SK-N-SH (cell line): ENCODE results near the gene RPL18. TPM values are rescaled to one million over a fixed set of nuclear protein-coding genes. Genes with fewer than 3 reads are reported as not detected.

Source experiments
- CTCF ChIA-PET: fragments of 300-600, 350-600 bp; formaldehyde crosslinking; extraction: SDS; loops from one replicate; lab custom pipeline; 2021; lab: Yijun Ruan, JAX
- POLR2A ChIA-PET: fragments of 350-600 bp; sonication (Branson Sonifier 250); formaldehyde crosslinking; extraction: SDS; loops from one replicate; lab custom pipeline; 2020; ENCODE audit warnings: antibody characterized with exemption, inconsistent platforms; lab: Yijun Ruan, JAX
- DNase-seq: peaks from one replicate; pipeline ENCODE4 v3.0.0; 2012
- H2AFZ ChIP-seq: fragments of 200-600 bp; sonication (generic); 2 replicates; pipeline ENCODE4 v1.8.1; 2016; ENCODE audit warnings: antibody characterized with exemption, mild to moderate bottlenecking, low read depth
- H3F3A ChIP-seq: fragments of 200-600 bp; sonication (generic); replicated peaks from 2 replicates; pipeline ENCODE3; 2016; ENCODE audit warnings: antibody characterized with exemption, mild to moderate bottlenecking; ENCODE audit not compliant: insufficient read depth
- H3K27ac ChIP-seq, 2 experiments: fragments of 200-500 bp in 1 of 2; fragments of 200-600 bp in 1 of 2; sonication (Bioruptor generic) in 1 of 2; sonication (generic), shearing (Covaris generic) in 1 of 2; 2 replicates each; pipeline versions ENCODE4 v1.5.1 to v1.6.1; 2014 to 2016; ENCODE audit warnings: low read depth in 2 of 2, inconsistent platforms in 1 of 2, low read length in 1 of 2, mild to moderate bottlenecking in 1 of 2, mixed read lengths in 1 of 2
- H3K27me3 ChIP-seq: fragments of 200-600 bp; sonication (generic), shearing (Covaris generic); 2 replicates; pipeline ENCODE4 v1.6.1; 2016; ENCODE audit warnings: mixed run types; ENCODE audit not compliant: insufficient read depth
- H3K36me3 ChIP-seq, 2 experiments: fragments of 200-500 bp in 1 of 2; fragments of 200-600 bp in 1 of 2; sonication (Bioruptor generic) in 1 of 2; sonication (generic) in 1 of 2; replicated peaks in 1 of 2; 2 replicates each; pipeline versions ENCODE3 to v1.5.1; 2014 to 2016; ENCODE audit warnings: low read length in 1 of 2, mild to moderate bottlenecking in 1 of 2; ENCODE audit not compliant: insufficient read depth in 2 of 2, control insufficient read depth in 1 of 2
- H3K4me1 ChIP-seq, 2 experiments: fragments of 200-500 bp in 1 of 2; fragments of 200-600 bp in 1 of 2; sonication (Bioruptor generic) in 1 of 2; sonication (generic), shearing (Covaris generic) in 1 of 2; 2 replicates each; pipeline versions ENCODE4 v1.5.1 to v1.6.1; 2014 to 2016; ENCODE audit warnings: low read depth in 1 of 2, low read length in 1 of 2, mixed run types in 1 of 2; ENCODE audit not compliant: insufficient read depth in 2 of 2, control insufficient read depth in 1 of 2
- H3K4me2 ChIP-seq: fragments of 200-600 bp; sonication (generic), shearing (Covaris generic); 2 replicates; pipeline ENCODE4 v1.6.1; 2017; ENCODE audit warnings: mixed run types
- H3K4me3 ChIP-seq, 2 experiments: fragments of 200-500 bp in 1 of 2; fragments of 200-600 bp in 1 of 2; sonication (Bioruptor generic) in 1 of 2; sonication (generic), shearing (Covaris generic) in 1 of 2; 2 replicates each; pipeline versions ENCODE4 v1.5.1 to v1.8.1; 2014 to 2016; ENCODE audit warnings: low read depth in 2 of 2, inconsistent platforms in 1 of 2, low read length in 1 of 2, mild to moderate bottlenecking in 1 of 2, mixed read lengths in 1 of 2, moderate library complexity in 1 of 2
- H3K79me2 ChIP-seq: fragments of 200-600 bp; sonication (generic); 2 replicates; pipeline ENCODE4 v1.8.1; 2017; ENCODE audit warnings: mild to moderate bottlenecking; ENCODE audit not compliant: insufficient read depth
- H3K9ac ChIP-seq: fragments of 200-600 bp; sonication (generic); 2 replicates; pipeline ENCODE4 v1.6.1; 2017; ENCODE audit warnings: mixed run types
- H3K9me2 ChIP-seq: fragments of 200-600 bp; sonication (generic); 2 replicates; pipeline ENCODE4 v1.6.1; 2017; ENCODE audit warnings: mixed run types
- H3K9me3 ChIP-seq: fragments of 200-600 bp; sonication (generic); 2 replicates; pipeline ENCODE4 v1.6.1; 2017; ENCODE audit warnings: mixed run types, mild to moderate bottlenecking, moderate library complexity
- H4K20me1 ChIP-seq: fragments of 200-600 bp; sonication (generic); 2 replicates; pipeline ENCODE4 v1.6.1; 2017; ENCODE audit warnings: mild to moderate bottlenecking, mixed run types; ENCODE audit not compliant: insufficient read depth
- ELF1 ChIP-seq: IDR thresholded peaks from 2 replicates; pipeline ENCODE4 v1.4.0; 2012
- EZH2phosphoT487 ChIP-seq: fragments of 200-600 bp; sonication (generic); IDR thresholded peaks from 2 replicates; pipeline ENCODE4 v1.6.1; 2017; ENCODE audit warnings: low read depth, mixed run types, mild to moderate bottlenecking, antibody characterized with exemption, moderate library complexity, borderline replicate concordance
- FOSL2 ChIP-seq: IDR thresholded peaks from 2 replicates; pipeline ENCODE4 v1.4.0; 2012; ENCODE audit warnings: low read depth, mild to moderate bottlenecking, moderate library complexity, borderline replicate concordance
- NRF1 ChIP-seq: IDR thresholded peaks from 2 replicates; pipeline ENCODE4 v1.6.1; 2012; ENCODE audit warnings: low read depth, mild to moderate bottlenecking, low read length
- RAD21 ChIP-seq: IDR thresholded peaks from 2 replicates; pipeline ENCODE4 v1.6.1; 2012; ENCODE audit warnings: mild to moderate bottlenecking, low read length
- RCOR1 ChIP-seq: fragments of 150-350 bp; IDR thresholded peaks from 2 replicates; pipeline ENCODE4 v1.6.1; 2017; ENCODE audit warnings: antibody characterized with exemption, low read length
- REST ChIP-seq: IDR thresholded peaks from 2 replicates; pipeline ENCODE4 v1.6.1; 2012; ENCODE audit warnings: mild to moderate bottlenecking, low read depth, low read length, moderate library complexity
- RXRA ChIP-seq: IDR thresholded peaks from 2 replicates; pipeline ENCODE4 v1.4.0; 2012; ENCODE audit warnings: low read depth, mild to moderate bottlenecking, borderline replicate concordance
- SIN3A ChIP-seq: IDR thresholded peaks from 2 replicates; pipeline ENCODE4 v1.6.1; 2012; ENCODE audit warnings: low read depth, mild to moderate bottlenecking, low read length, moderate library complexity, borderline replicate concordance
- YY1 ChIP-seq: IDR thresholded peaks from 2 replicates; pipeline ENCODE4 v1.4.0; 2012; ENCODE audit warnings: low read depth, mild to moderate bottlenecking
- WGBS: methylation state at CpG from one replicate; pipeline ENCODE4 v1.1.6; 2017; ENCODE audit warnings: low lambda C conversion rate; 5-methylcytosine and 5-hydroxymethylcytosine counted together
- polyA plus RNA-seq, 3 experiments: library from polyadenylated mRNA; depleted of rRNA; stranded (reverse); fragments of >200 nt; gene quantifications; 2 replicates each; pipeline ENCODE4 v1.2.3, GENCODE V29; 2012
- TF ChIP-seq, protein P1 (sequence below): IDR thresholded peaks from 2 replicates; pipeline ENCODE4 v1.4.0; 2012; ENCODE audit warnings: low read depth, borderline replicate concordance
- TF ChIP-seq, protein P2 (sequence below): IDR thresholded peaks from 2 replicates; pipeline ENCODE4 v1.4.0; 2012; ENCODE audit warnings: low read depth, borderline replicate concordance
- TF ChIP-seq, protein P3 (sequence below): IDR thresholded peaks from 2 replicates; pipeline ENCODE4; 2012
- TF ChIP-seq, protein P4 (sequence below): fragments of 150-350 bp; IDR thresholded peaks from 2 replicates; pipeline ENCODE4 v1.6.1; 2016; ENCODE audit warnings: mild to moderate bottlenecking, low read depth, low read length

RPL18 gene
- polyA plus RNA-seq, 1 of the 3 experiments (the other 2 are of a cell fraction) = 2,225 TPM

GRCh38 chr19:48624791-48625723 is 6.1 kb upstream of the RPL18 start:
- WGBS = 56% methylated on average over 24 of the region's 24 CpGs
- H3K27ac ChIP-seq = peak overlapping the region; percentile 35 to 69; a peak in 3 of 4 replicates
- CTCF ChIA-PET = interaction anchor here (2.2 kb wide), 1 partner anchor 36 kb away, joined by 7 read pairs; no protein-coding TSS in a partner anchor

More at GRCh38 chr19:48624791-48625723, 6.1 kb upstream of the RPL18 start:
- Histone ChIP-seq H3K9me2 (no peaks in the 10 kb centered on the region), H3K9me3 (no peaks in the 10 kb centered on the region), H3K4me2 (peak overlapping the region; percentile 98), H3K79me2 (peaks cover 10% of the 10 kb centered on the region), H2AFZ (no peak overlapping the region), H3F3A (peaks cover 19% of the 10 kb centered on the region), H4K20me1 (no peaks in the 10 kb centered on the region), H3K27me3 (no peaks in the 10 kb centered on the region)
- POLR2A ChIA-PET = interaction anchor here (1.5 kb wide), 1 partner anchor 9 kb away, joined by 3 read pairs; no protein-coding TSS in a partner anchor
- no peak for TF ChIP-seq FOSL2
- no peak for TF ChIP-seq REST
- no peak for TF ChIP-seq ELF1
- TF ChIP-seq EZH2phosphoT487 = no peak
- TF ChIP-seq, protein P1, sequence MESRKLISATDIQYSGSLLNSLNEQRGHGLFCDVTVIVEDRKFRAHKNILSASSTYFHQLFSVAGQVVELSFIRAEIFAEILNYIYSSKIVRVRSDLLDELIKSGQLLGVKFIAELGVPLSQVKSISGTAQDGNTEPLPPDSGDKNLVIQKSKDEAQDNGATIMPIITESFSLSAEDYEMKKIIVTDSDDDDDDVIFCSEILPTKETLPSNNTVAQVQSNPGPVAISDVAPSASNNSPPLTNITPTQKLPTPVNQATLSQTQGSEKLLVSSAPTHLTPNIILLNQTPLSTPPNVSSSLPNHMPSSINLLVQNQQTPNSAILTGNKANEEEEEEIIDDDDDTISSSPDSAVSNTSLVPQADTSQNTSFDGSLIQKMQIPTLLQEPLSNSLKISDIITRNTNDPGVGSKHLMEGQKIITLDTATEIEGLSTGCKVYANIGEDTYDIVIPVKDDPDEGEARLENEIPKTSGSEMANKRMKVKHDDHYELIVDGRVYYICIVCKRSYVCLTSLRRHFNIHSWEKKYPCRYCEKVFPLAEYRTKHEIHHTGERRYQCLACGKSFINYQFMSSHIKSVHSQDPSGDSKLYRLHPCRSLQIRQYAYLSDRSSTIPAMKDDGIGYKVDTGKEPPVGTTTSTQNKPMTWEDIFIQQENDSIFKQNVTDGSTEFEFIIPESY = no peak
- TF ChIP-seq YY1 = no peak
- no peak for TF ChIP-seq RCOR1
- no peak for TF ChIP-seq NRF1
- TF ChIP-seq, protein P2, sequence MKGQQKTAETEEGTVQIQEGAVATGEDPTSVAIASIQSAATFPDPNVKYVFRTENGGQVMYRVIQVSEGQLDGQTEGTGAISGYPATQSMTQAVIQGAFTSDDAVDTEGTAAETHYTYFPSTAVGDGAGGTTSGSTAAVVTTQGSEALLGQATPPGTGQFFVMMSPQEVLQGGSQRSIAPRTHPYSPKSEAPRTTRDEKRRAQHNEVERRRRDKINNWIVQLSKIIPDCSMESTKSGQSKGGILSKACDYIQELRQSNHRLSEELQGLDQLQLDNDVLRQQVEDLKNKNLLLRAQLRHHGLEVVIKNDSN = no peak
- TF ChIP-seq, protein P3, sequence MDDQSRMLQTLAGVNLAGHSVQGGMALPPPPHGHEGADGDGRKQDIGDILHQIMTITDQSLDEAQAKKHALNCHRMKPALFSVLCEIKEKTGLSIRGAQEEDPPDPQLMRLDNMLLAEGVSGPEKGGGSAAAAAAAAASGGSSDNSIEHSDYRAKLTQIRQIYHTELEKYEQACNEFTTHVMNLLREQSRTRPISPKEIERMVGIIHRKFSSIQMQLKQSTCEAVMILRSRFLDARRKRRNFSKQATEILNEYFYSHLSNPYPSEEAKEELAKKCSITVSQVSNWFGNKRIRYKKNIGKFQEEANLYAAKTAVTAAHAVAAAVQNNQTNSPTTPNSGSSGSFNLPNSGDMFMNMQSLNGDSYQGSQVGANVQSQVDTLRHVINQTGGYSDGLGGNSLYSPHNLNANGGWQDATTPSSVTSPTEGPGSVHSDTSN = no peak
- no peak for TF ChIP-seq RAD21
- TF ChIP-seq, protein P4, sequence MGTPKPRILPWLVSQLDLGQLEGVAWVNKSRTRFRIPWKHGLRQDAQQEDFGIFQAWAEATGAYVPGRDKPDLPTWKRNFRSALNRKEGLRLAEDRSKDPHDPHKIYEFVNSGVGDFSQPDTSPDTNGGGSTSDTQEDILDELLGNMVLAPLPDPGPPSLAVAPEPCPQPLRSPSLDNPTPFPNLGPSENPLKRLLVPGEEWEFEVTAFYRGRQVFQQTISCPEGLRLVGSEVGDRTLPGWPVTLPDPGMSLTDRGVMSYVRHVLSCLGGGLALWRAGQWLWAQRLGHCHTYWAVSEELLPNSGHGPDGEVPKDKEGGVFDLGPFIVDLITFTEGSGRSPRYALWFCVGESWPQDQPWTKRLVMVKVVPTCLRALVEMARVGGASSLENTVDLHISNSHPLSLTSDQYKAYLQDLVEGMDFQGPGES = no peak
- no peak for TF ChIP-seq SIN3A
- TF ChIP-seq RXRA = no peak
- TF ChIP-seq, all 33 proteins: peak for 0
- DNase-seq = no peak
- Histone ChIP-seq H3K36me3 (peaks cover 9 to 10% of the 10 kb centered on the region in 2 experiments), H3K4me3 (peak overlapping the region; percentile 64 to 68), H3K4me1 (peaks cover 4 to 22% of the 10 kb centered on the region in 2 experiments; a peak in 2 of 4 replicates), H3K9ac (peak overlapping the region; percentile 74)
